GM21360 (cell line): Measurements from ENCODE around the gene KCNJ5.

Source experiments
- ATAC-seq: cut with Tn5 transposase; IDR thresholded peaks from one replicate; pipeline ENCODE4 v1.9.1; 2021; ENCODE audit warnings: mild to moderate bottlenecking, moderate library complexity; ENCODE audit not compliant: unreplicated experiment

Gene KCNJ5

GRCh38 chr11:128868841-128869671 is 22.1 kb upstream of the KCNJ5 start:
- no peak for ATAC-seq

GRCh38 chr11:128871168-128871610 is 20.0 kb upstream of the KCNJ5 start:
- ATAC-seq, result no peak

- no peak for ATAC-seq
Observed at GRCh38 chr11:128872094-128872493, 19.1 kb upstream of the KCNJ5 start.

- ATAC-seq, result no peak
Observed at GRCh38 chr11:128872594-128872993, 18.6 kb upstream of the KCNJ5 start.

GRCh38 chr11:128874427-128874826 is 16.7 kb upstream of the KCNJ5 start:
- no peak for ATAC-seq

GRCh38 chr11:128876133-128876650 is 15.0 kb upstream of the KCNJ5 start:
- no peak for ATAC-seq

GRCh38 chr11:128877726-128878125 is 13.4 kb upstream of the KCNJ5 start:
- ATAC-seq, result no peak

GRCh38 chr11:128878455-128878854 is 12.7 kb upstream of the KCNJ5 start:
- no peak for ATAC-seq

GRCh38 chr11:128879817-128880216 is 11.3 kb upstream of the KCNJ5 start:
- no peak for ATAC-seq

GRCh38 chr11:128881221-128881620 is 9.9 kb upstream of the KCNJ5 start:
- ATAC-seq, result no peak

- no peak for ATAC-seq
Observed at GRCh38 chr11:128882451-128882850, 8.7 kb upstream of the KCNJ5 start.

GRCh38 chr11:128884054-128884453 is 7.1 kb upstream of the KCNJ5 start:
- no peak for ATAC-seq

- ATAC-seq, result peak; percentile 80
Observed at GRCh38 chr11:128884703-128885338, 6.3 kb upstream of the KCNJ5 start.

- no peak for ATAC-seq
Observed at GRCh38 chr11:128886406-128887124, 4.6 kb upstream of the KCNJ5 start.

- ATAC-seq, result no peak
Observed at GRCh38 chr11:128888034-128888985, 2.8 kb upstream of the KCNJ5 start.

- no peak for ATAC-seq
Observed at GRCh38 chr11:128889657-128890213, 1.4 kb upstream of the KCNJ5 start.

- ATAC-seq, result no peak
Observed at GRCh38 chr11:128890216-128890542, 977 bp upstream of the KCNJ5 start.

- ATAC-seq, result no peak
Observed at GRCh38 chr11:128891913-128892398, 800 bp downstream of the KCNJ5 start.

GRCh38 chr11:128892866-128893565 is 1.9 kb downstream of the KCNJ5 start:
- ATAC-seq, result no peak
